ENCODE results near the gene ZNF408. TPM values are rescaled to one million over a fixed set of nuclear protein-coding genes. Genes with fewer than 3 reads are reported as not detected.

The ZNF408 gene
- total and polyA plus RNA-seq, 2 donors (not counting 3 experiments of a cell fraction or from before 2014, with no cell fraction given) = 7.8 to 10.9 TPM

- no peaks in the 10 kb centered on the region for H3K9me1 ChIP-seq (replicated peaks; ENCODE audit: control insufficient read depth, extremely low read depth, insufficient read depth, low read length)
- H3K27me3 ChIP-seq (ENCODE audit: control insufficient read depth in 2 of 2, insufficient read depth in 2 of 2, low read length in 2 of 2) = no peaks in the 10 kb centered on the region
- DNase-seq (ENCODE audit: low read depth, low spot score) (no peak), FAIRE-seq (no peak)
- BruUV-seq (replicated peaks) = no TSS peak
- H3K27ac ChIP-seq (ENCODE audit: insufficient read depth, low read depth, low read length) = no peak overlapping the region
- H3K4me3 ChIP-seq (replicated peaks in 1 of 3; ENCODE audit: insufficient read depth in 1 of 3, low read depth in 1 of 3, low read length in 3 of 3) = no peak overlapping the region
- ChIA-PET CTCF (interaction anchor here (1.5 kb wide), 1 partner anchor 29 kb away, joined by 3 read pairs; no protein-coding TSS in a partner anchor), POLR2A (no interaction called here)
- H3K4me2 ChIP-seq (ENCODE audit: insufficient read depth, low read length) = no peak overlapping the region
- H2AFZ ChIP-seq (ENCODE audit: low read depth, low read length) = no peak overlapping the region
- H4K20me1 ChIP-seq (replicated peaks; ENCODE audit: control insufficient read depth, extremely low read depth, insufficient read depth, low read length) = no peaks in the 10 kb centered on the region
- no peaks in the 10 kb centered on the region for H3K79me2 ChIP-seq (ENCODE audit: control insufficient read depth, insufficient read depth, low read length)
- peaks cover 26 to 32% of the 10 kb centered on the region in 2 experiments for H3K36me3 ChIP-seq (ENCODE audit: control insufficient read depth in 2 of 2, extremely low read depth in 1 of 2, insufficient read depth in 2 of 2, low read length in 2 of 2)
- TF ChIP-seq JUN (IDR thresholded peaks at IDR 0.05; ENCODE audit: borderline replicate concordance, insufficient read depth, insufficient read length, low read depth) = no peak
- TF ChIP-seq, protein P1, sequence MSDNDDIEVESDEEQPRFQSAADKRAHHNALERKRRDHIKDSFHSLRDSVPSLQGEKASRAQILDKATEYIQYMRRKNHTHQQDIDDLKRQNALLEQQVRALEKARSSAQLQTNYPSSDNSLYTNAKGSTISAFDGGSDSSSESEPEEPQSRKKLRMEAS (IDR thresholded peaks at IDR 0.05; ENCODE audit: insufficient read depth, insufficient read length) = no peak
- TF ChIP-seq MYC (IDR thresholded peaks at IDR 0.05; ENCODE audit: low read depth, low read length) = no peak
- TF ChIP-seq POLR2AphosphoS5 (IDR thresholded peaks at IDR 0.05; ENCODE audit: insufficient read depth, low read depth, low read length) = no peak
- no peak for TF ChIP-seq POLR2A (IDR thresholded peaks at IDR 0.05; ENCODE audit: low read depth, low read length)
- TF ChIP-seq GATA2 (IDR thresholded peaks at IDR 0.05; ENCODE audit: insufficient read depth, insufficient read length, low read depth, low read length) = no peak
- no peak for TF ChIP-seq CTCF (IDR thresholded peaks at IDR 0.05; ENCODE audit: extremely low read depth in 1 of 2, insufficient read depth in 1 of 2, low read depth in 1 of 2, low read length in 2 of 2)
- no peak for TF ChIP-seq FOS (IDR thresholded peaks at IDR 0.05; ENCODE audit: borderline replicate concordance, insufficient read depth, low read length)
- H3K4me1 ChIP-seq (ENCODE audit: control insufficient read depth, extremely low read depth, insufficient read depth, low read length) = no peaks in the 10 kb centered on the region
- no peak overlapping the region for H3K9ac ChIP-seq (replicated peaks; ENCODE audit: extremely low read depth, insufficient read depth, low read length)
- dilution Hi-C loops (cut with MboI; ENCODE audit: extremely low pct_ligation_motif_present, low sequenced_read_pairs) (no loop called here), intact Hi-C loops (cut with micrococcal nuclease) (no loop called here)
- no peaks in the 10 kb centered on the region for H3K9me3 ChIP-seq (replicated peaks; ENCODE audit: control insufficient read depth, insufficient read depth, low read length)
Measured at GRCh38 chr11:46741600-46742484, 41.0 kb downstream of the ZNF408 start.

Data from endothelial cell of umbilical vein (primary cell).